ENCODE measurements around the gene SEPTIN5. TPM values are rescaled to one million over a fixed set of nuclear protein-coding genes. Genes with fewer than 3 reads are reported as not detected.

Gene SEPTIN5
- total RNA-seq, 1 donor from 2014 or later = 9.3 TPM

GRCh38 chr22:19762568-19763457 is 48.5 kb downstream of the SEPTIN5 start:
- intact Hi-C loops (cut with DNase I) = no loop called here
- H3K4me1 ChIP-seq = peaks cover 22% of the 10 kb centered on the region
- ATAC-seq = no peak
- no peak for DNase-seq
- H3K27me3 ChIP-seq (ENCODE audit: low read depth) = peaks cover 91% of the 10 kb centered on the region
- no peaks in the 10 kb centered on the region for H3K9me3 ChIP-seq
- H3K4me3 ChIP-seq = peak overlapping the region; percentile 31
- H3K36me3 ChIP-seq = no peaks in the 10 kb centered on the region
- H3K27ac ChIP-seq = no peak overlapping the region
- TF ChIP-seq, protein P1, sequence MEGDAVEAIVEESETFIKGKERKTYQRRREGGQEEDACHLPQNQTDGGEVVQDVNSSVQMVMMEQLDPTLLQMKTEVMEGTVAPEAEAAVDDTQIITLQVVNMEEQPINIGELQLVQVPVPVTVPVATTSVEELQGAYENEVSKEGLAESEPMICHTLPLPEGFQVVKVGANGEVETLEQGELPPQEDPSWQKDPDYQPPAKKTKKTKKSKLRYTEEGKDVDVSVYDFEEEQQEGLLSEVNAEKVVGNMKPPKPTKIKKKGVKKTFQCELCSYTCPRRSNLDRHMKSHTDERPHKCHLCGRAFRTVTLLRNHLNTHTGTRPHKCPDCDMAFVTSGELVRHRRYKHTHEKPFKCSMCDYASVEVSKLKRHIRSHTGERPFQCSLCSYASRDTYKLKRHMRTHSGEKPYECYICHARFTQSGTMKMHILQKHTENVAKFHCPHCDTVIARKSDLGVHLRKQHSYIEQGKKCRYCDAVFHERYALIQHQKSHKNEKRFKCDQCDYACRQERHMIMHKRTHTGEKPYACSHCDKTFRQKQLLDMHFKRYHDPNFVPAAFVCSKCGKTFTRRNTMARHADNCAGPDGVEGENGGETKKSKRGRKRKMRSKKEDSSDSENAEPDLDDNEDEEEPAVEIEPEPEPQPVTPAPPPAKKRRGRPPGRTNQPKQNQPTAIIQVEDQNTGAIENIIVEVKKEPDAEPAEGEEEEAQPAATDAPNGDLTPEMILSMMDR (IDR thresholded peaks at IDR 0.05) = no peak

DNA sequence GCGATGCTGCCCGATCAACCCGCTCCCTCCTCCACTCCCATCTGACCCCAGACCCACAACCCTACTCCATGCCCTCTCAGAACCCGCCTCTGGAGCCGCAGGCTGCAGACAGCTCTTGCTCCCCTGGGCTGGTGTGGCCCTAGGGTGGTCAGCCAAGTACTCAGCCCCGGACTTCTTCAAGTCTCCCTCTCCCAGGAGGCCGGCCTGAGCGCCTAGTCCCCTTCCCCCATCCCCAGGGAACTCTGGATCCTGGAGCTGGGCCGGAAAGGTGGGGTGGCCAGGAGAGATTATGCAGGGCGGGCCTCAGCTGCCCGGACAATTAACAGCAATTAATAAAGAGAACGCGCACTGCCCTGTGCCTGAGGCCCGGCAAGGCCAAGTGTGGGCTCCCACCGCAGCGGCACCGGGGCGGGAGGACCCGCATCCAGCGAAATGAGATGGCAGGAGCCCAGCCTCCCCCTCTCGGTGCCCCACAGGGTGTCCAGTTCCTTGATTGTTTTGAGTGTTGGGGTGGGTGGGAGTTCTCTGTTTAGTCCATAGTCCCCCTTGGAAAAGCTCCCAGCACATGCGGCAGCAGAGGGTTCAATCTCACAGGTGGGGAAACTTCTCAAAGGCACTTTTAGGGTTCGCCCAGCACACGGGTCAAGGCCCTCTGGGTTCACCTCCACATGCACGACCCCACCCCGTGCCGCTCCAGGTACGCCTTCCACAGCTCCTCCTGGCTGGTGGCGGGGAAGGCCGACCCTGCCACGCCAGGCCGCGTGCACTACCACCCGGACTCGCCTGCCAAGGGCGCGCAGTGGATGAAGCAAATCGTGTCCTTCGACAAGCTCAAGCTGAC is 49.4 kb downstream of the SEPTIN5 start:
- Histone ChIP-seq H3K36me3 (no peaks in the 10 kb centered on the region), H3K9me3 (no peaks in the 10 kb centered on the region), H3K4me3 (no peak overlapping the region), H3K4me1 (peaks cover 31% of the 10 kb centered on the region), H3K27ac (no peak overlapping the region), H3K27me3 (ENCODE audit: low read depth) (peaks cover 91% of the 10 kb centered on the region)
- intact Hi-C loops (cut with DNase I) = no loop called here
- no peak for ATAC-seq
- TF ChIP-seq, protein P1 (IDR thresholded peaks at IDR 0.05) = no peak
- no peak for DNase-seq

GRCh38 chr22:19764299-19764593 is 49.9 kb downstream of the SEPTIN5 start:
- ATAC-seq (no peak), DNase-seq (no peak)
- intact Hi-C loops (cut with DNase I) = no loop called here
- H3K27ac ChIP-seq = no peak overlapping the region
- no peaks in the 10 kb centered on the region for H3K9me3 ChIP-seq
- H3K4me3 ChIP-seq = no peak overlapping the region
- H3K27me3 ChIP-seq (ENCODE audit: low read depth) = peaks cover 91% of the 10 kb centered on the region
- TF ChIP-seq, protein P1 (IDR thresholded peaks at IDR 0.05) = no peak
- H3K36me3 ChIP-seq = no peaks in the 10 kb centered on the region
- peaks cover 28% of the 10 kb centered on the region for H3K4me1 ChIP-seq

DNA sequence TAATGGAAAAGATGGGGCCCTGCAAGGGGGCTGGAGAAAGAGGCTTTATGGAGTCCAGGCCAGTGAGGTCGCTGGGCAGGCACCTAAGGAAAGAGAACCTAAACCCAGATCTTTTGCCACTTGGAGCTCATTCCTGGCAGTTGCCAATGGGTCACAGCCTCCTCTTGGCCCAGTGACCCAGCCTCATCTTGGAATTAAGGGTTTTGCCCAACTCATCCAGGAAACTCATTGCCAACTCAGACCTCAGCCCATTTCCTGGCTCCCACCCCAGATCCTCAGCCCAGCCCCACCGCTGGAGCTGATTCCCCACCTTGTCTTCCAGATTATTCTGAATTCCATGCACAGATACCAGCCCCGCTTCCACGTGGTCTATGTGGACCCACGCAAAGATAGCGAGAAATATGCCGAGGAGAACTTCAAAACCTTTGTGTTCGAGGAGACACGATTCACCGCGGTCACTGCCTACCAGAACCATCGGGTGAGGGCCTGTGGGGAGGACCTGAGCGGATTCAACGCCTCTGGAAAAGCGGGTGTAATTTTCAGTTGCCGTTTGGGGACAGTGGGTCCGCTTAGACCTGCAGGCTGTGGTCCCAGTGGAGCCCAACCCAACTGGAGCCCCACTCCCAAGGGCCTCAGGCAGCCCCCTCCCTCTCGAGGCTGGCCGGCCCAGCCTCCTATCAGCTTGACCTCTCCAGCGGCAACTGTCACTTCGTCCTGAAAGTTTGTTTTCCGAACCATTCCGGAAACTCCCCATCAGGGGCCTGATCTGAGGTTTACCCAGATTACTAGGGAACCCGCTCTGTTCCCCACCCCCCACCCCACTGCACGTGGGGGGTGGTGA is 50.6 kb downstream of the SEPTIN5 start:
- TF ChIP-seq, protein P1 (IDR thresholded peaks at IDR 0.05) = no peak
- intact Hi-C loops (cut with DNase I) = no loop called here
- Histone ChIP-seq H3K9me3 (no peaks in the 10 kb centered on the region), H3K36me3 (no peaks in the 10 kb centered on the region), H3K4me3 (no peak overlapping the region), H3K4me1 (peaks cover 22% of the 10 kb centered on the region), H3K27ac (no peak overlapping the region), H3K27me3 (ENCODE audit: low read depth) (peaks cover 91% of the 10 kb centered on the region)
- DNase-seq (no peak), ATAC-seq (no peak)
